ENCODE data around the gene GABRP. TPM values are rescaled to one million over a fixed set of nuclear protein-coding genes. Genes with fewer than 3 reads are reported as not detected.
"Not testable (repeated sequence)": the region's sequence is repeated elsewhere in the genome, so short reads cannot be mapped to it uniquely, and the experiment has no call there.

Gene GABRP
- total RNA-seq, 2 experiments from 2014 or later, result not detected

- Mint-ChIP-seq H3K36me3 (ENCODE audit: low read depth) (no peaks in the 10 kb centered on the region), H3K9me3 (ENCODE audit: insufficient read depth) (no peaks in the 10 kb centered on the region), H3K27me3 (ENCODE audit: low read depth) (no peaks in the 10 kb centered on the region), H3K27ac (no peak overlapping the region), H3K4me1 (ENCODE audit: low read depth) (no peaks in the 10 kb centered on the region), H3K4me3 (no peak overlapping the region)
- ChIA-PET CTCF (no interaction called here), POLR2A (no interaction called here)
- ATAC-seq (no peak), DNase-seq (no peak)
These were observed 25.0 kb upstream of the GABRP start for GRCh38 chr5:170758481-170758880.

GRCh38 chr5:170760113-170760512, 23.4 kb upstream of the GABRP start:
- CTCF ChIA-PET, result no interaction called here
- Mint-ChIP-seq H3K36me3 (ENCODE audit: low read depth) (no peaks in the 10 kb centered on the region), H3K4me3 (no peak overlapping the region), H3K27me3 (ENCODE audit: low read depth) (no peaks in the 10 kb centered on the region), H3K27ac (no peak overlapping the region), H3K9me3 (ENCODE audit: insufficient read depth) (no peaks in the 10 kb centered on the region), H3K4me1 (ENCODE audit: low read depth) (no peaks in the 10 kb centered on the region)
- DNase-seq (no peak), ATAC-seq (no peak)
- POLR2A ChIA-PET, result no interaction called here

- POLR2A ChIA-PET, result no interaction called here
- Mint-ChIP-seq H3K27me3 (ENCODE audit: low read depth) (no peaks in the 10 kb centered on the region), H3K9me3 (ENCODE audit: insufficient read depth) (no peaks in the 10 kb centered on the region), H3K27ac (no peak overlapping the region), H3K36me3 (ENCODE audit: low read depth) (no peaks in the 10 kb centered on the region), H3K4me3 (no peak overlapping the region), H3K4me1 (ENCODE audit: low read depth) (no peaks in the 10 kb centered on the region)
- no peak for DNase-seq
- ATAC-seq, result no peak
- CTCF ChIA-PET, result no interaction called here
These were observed 22.3 kb upstream of the GABRP start for GRCh38 chr5:170761048-170761707.

- CTCF ChIA-PET, result no interaction called here
- no peaks in the 10 kb centered on the region for H3K9me3 Mint-ChIP-seq (ENCODE audit: insufficient read depth)
- no peaks in the 10 kb centered on the region for H3K4me1 Mint-ChIP-seq (ENCODE audit: low read depth)
- no peaks in the 10 kb centered on the region for H3K27me3 Mint-ChIP-seq (ENCODE audit: low read depth)
- H3K36me3 Mint-ChIP-seq (ENCODE audit: low read depth), result no peaks in the 10 kb centered on the region
- H3K27ac Mint-ChIP-seq, result no peak overlapping the region
- H3K4me3 Mint-ChIP-seq, result no peak overlapping the region
- POLR2A ChIA-PET, result no interaction called here
- ATAC-seq (no peak), DNase-seq (no peak)
These were observed 21.8 kb upstream of the GABRP start for GRCh38 chr5:170761708-170762066.

GRCh38 chr5:170762298-170762697, 21.2 kb upstream of the GABRP start:
- POLR2A ChIA-PET; H3K4me1 Mint-ChIP-seq (ENCODE audit: low read depth); H3K9me3 Mint-ChIP-seq (ENCODE audit: insufficient read depth); H3K36me3 Mint-ChIP-seq (ENCODE audit: low read depth); H3K4me3 Mint-ChIP-seq; H3K27ac Mint-ChIP-seq; H3K27me3 Mint-ChIP-seq (ENCODE audit: low read depth); ATAC-seq; CTCF ChIA-PET; DNase-seq: not testable (repeated sequence)

GRCh38 chr5:170765868-170766267, 17.7 kb upstream of the GABRP start:
- H3K4me3 Mint-ChIP-seq; H3K27me3 Mint-ChIP-seq (ENCODE audit: low read depth); CTCF ChIA-PET; H3K9me3 Mint-ChIP-seq (ENCODE audit: insufficient read depth); H3K4me1 Mint-ChIP-seq (ENCODE audit: low read depth); ATAC-seq; H3K36me3 Mint-ChIP-seq (ENCODE audit: low read depth); POLR2A ChIA-PET; DNase-seq; H3K27ac Mint-ChIP-seq: not testable (repeated sequence)

GRCh38 chr5:170769246-170769645, 14.3 kb upstream of the GABRP start:
- ChIA-PET POLR2A (no interaction called here), CTCF (no interaction called here)
- Mint-ChIP-seq H3K4me1 (ENCODE audit: low read depth) (no peaks in the 10 kb centered on the region), H3K9me3 (ENCODE audit: insufficient read depth) (no peaks in the 10 kb centered on the region), H3K27ac (no peak overlapping the region), H3K4me3 (no peak overlapping the region), H3K27me3 (ENCODE audit: low read depth) (no peaks in the 10 kb centered on the region), H3K36me3 (ENCODE audit: low read depth) (no peaks in the 10 kb centered on the region)
- ATAC-seq, result no peak
- no peak for DNase-seq

- Mint-ChIP-seq H3K4me3 (no peak overlapping the region), H3K36me3 (ENCODE audit: low read depth) (no peaks in the 10 kb centered on the region), H3K9me3 (ENCODE audit: insufficient read depth) (no peaks in the 10 kb centered on the region), H3K27me3 (ENCODE audit: low read depth) (no peaks in the 10 kb centered on the region), H3K27ac (no peak overlapping the region), H3K4me1 (ENCODE audit: low read depth) (no peaks in the 10 kb centered on the region)
- ATAC-seq, result no peak
- ChIA-PET CTCF (interaction anchor here (0.7 kb wide), 1 partner anchor 59 kb away, joined by 3 read pairs; no protein-coding TSS in a partner anchor), POLR2A (no interaction called here)
- DNase-seq, result no peak
These were observed 13.6 kb upstream of the GABRP start for GRCh38 chr5:170769898-170770416.

- no peak for ATAC-seq
- ChIA-PET CTCF (no interaction called here), POLR2A (no interaction called here)
- H3K27ac Mint-ChIP-seq, result no peak overlapping the region
- H3K27me3 Mint-ChIP-seq (ENCODE audit: low read depth), result no peaks in the 10 kb centered on the region
- no peak overlapping the region for H3K4me3 Mint-ChIP-seq
- DNase-seq, result no peak
- no peaks in the 10 kb centered on the region for H3K4me1 Mint-ChIP-seq (ENCODE audit: low read depth)
- no peaks in the 10 kb centered on the region for H3K9me3 Mint-ChIP-seq (ENCODE audit: insufficient read depth)
- no peaks in the 10 kb centered on the region for H3K36me3 Mint-ChIP-seq (ENCODE audit: low read depth)
These were observed 12.0 kb upstream of the GABRP start for GRCh38 chr5:170771496-170771895.

- ATAC-seq, result no peak
- H3K36me3 Mint-ChIP-seq (ENCODE audit: low read depth), result no peaks in the 10 kb centered on the region
- ChIA-PET CTCF (no interaction called here), POLR2A (no interaction called here)
- H3K27me3 Mint-ChIP-seq (ENCODE audit: low read depth), result no peaks in the 10 kb centered on the region
- no peaks in the 10 kb centered on the region for H3K9me3 Mint-ChIP-seq (ENCODE audit: insufficient read depth)
- no peak overlapping the region for H3K27ac Mint-ChIP-seq
- no peaks in the 10 kb centered on the region for H3K4me1 Mint-ChIP-seq (ENCODE audit: low read depth)
- no peak overlapping the region for H3K4me3 Mint-ChIP-seq
- no peak for DNase-seq
These were observed 10.2 kb upstream of the GABRP start for GRCh38 chr5:170773024-170773985.

- no peak for DNase-seq
- Mint-ChIP-seq H3K36me3 (ENCODE audit: low read depth) (no peaks in the 10 kb centered on the region), H3K27me3 (ENCODE audit: low read depth) (no peaks in the 10 kb centered on the region), H3K4me1 (ENCODE audit: low read depth) (no peaks in the 10 kb centered on the region), H3K27ac (no peak overlapping the region), H3K9me3 (ENCODE audit: insufficient read depth) (no peaks in the 10 kb centered on the region), H3K4me3 (no peak overlapping the region)
- POLR2A ChIA-PET, result no interaction called here
- CTCF ChIA-PET, result no interaction called here
- no peak for ATAC-seq
These were observed 8.7 kb upstream of the GABRP start for GRCh38 chr5:170774831-170775230.

GRCh38 chr5:170781946-170782345, 1.6 kb upstream of the GABRP start:
- Mint-ChIP-seq H3K4me3 (no peak overlapping the region), H3K9me3 (ENCODE audit: insufficient read depth) (no peaks in the 10 kb centered on the region), H3K27me3 (ENCODE audit: low read depth) (no peaks in the 10 kb centered on the region), H3K27ac (no peak overlapping the region), H3K4me1 (ENCODE audit: low read depth) (no peaks in the 10 kb centered on the region), H3K36me3 (ENCODE audit: low read depth) (no peaks in the 10 kb centered on the region)
- ChIA-PET CTCF (no interaction called here), POLR2A (no interaction called here)
- ATAC-seq, result no peak
- DNase-seq, result no peak

Measured in activated CD8-positive, alpha-beta T cell treated with anti-CD3 and anti-CD28 coated beads, Interleukin-2, amount 10 ng/mL, durations not matched to agents 7 days and 5 days (primary cell).